ENCODE results near the gene RPE65. TPM values are rescaled to one million over a fixed set of nuclear protein-coding genes. Genes with fewer than 3 reads are reported as not detected.

RPE65 gene
- total and polyA plus RNA-seq, 2 of the 8 experiments (the other 6 are each of a cell fraction or from before 2014, with no cell fraction given): not detected

- Histone ChIP-seq H2BK5ac (ENCODE audit: low read depth, low read length) (no peak overlapping the region), H3K79me2 (ENCODE audit: control insufficient read depth in 1 of 2, insufficient read depth in 2 of 2, low read length in 2 of 2) (no peaks in the 10 kb centered on the region), H2BK15ac (ENCODE audit: low read length) (no peak overlapping the region), H4K20me1 (replicated peaks in 1 of 2; ENCODE audit: control insufficient read depth in 1 of 2, insufficient read depth in 2 of 2, low read length in 2 of 2) (no peaks in the 10 kb centered on the region), H3K4me1 (replicated peaks in 1 of 4; ENCODE audit: control insufficient read depth in 3 of 4, insufficient read depth in 4 of 4, low read length in 3 of 4) (no peaks in the 10 kb centered on the region), H3K9ac (replicated peaks in 1 of 4; ENCODE audit: extremely low read depth in 1 of 4, low read depth in 3 of 4, low read length in 3 of 4) (no peak overlapping the region), H3K18ac (ENCODE audit: extremely low read depth, low read length) (no peak overlapping the region), H3K27ac (ENCODE audit: low read depth, low read length) (no peak overlapping the region), H3K23me2 (ENCODE audit: low read depth, low read length) (no peaks in the 10 kb centered on the region), H3K36me3 (ENCODE audit: control insufficient read depth in 2 of 4, insufficient read depth in 4 of 4, low read length in 3 of 4) (no peaks in the 10 kb centered on the region), H3K4ac (replicated peaks; ENCODE audit: insufficient read length, low read depth, low read length) (no peak overlapping the region), H4K8ac (ENCODE audit: extremely low read depth, insufficient read depth, low read length) (no peak overlapping the region), H2BK12ac (ENCODE audit: low read depth, low read length) (no peak overlapping the region), H3K4me2 (ENCODE audit: insufficient read depth in 1 of 2, low read depth in 2 of 2, low read length in 2 of 2) (no peak overlapping the region), H3K23ac (ENCODE audit: insufficient read length) (no peak overlapping the region), H2BK20ac (ENCODE audit: low read length) (no peak overlapping the region), H4K91ac (replicated peaks; ENCODE audit: insufficient read length, low read length) (no peak overlapping the region), H3K9me3 (ENCODE audit: insufficient read depth in 2 of 2, low read depth in 1 of 2, low read length in 1 of 2) (peaks cover 0 to 3% of the 10 kb centered on the region in 2 experiments; a peak in 1 of 4 replicates), H2AFZ (ENCODE audit: low read length) (no peak overlapping the region), H4K5ac (ENCODE audit: insufficient read length, low read depth, low read length) (no peak overlapping the region), H2AK5ac (ENCODE audit: low read depth, low read length) (no peak overlapping the region), H3K56ac (replicated peaks; ENCODE audit: insufficient read length, low read depth, low read length) (no peak overlapping the region), H3K79me1 (ENCODE audit: low read depth, low read length) (no peaks in the 10 kb centered on the region), H3K4me3 (ENCODE audit: extremely low read depth in 1 of 4, insufficient read depth in 2 of 4, low read depth in 3 of 4, low read length in 4 of 4) (no peak overlapping the region), H3K27me3 (replicated peaks in 1 of 4; ENCODE audit: control insufficient read depth in 3 of 4, extremely low read depth in 1 of 4, insufficient read depth in 3 of 4, low read length in 3 of 4) (no peaks in the 10 kb centered on the region), H3K14ac (ENCODE audit: insufficient read length) (no peak overlapping the region), H2BK120ac (replicated peaks; ENCODE audit: low read depth, low read length) (no peak overlapping the region)
- WGBS, 2 experiments (ENCODE audit: extremely low coverage in 1 of 2, insufficient coverage in 1 of 2, insufficient read length in 1 of 2, insufficient replicate concordance in 2 of 2, low coverage in 1 of 2, low lambda C conversion rate in 2 of 2, missing lambda C conversion rate in 1 of 2): 94% methylated on average over 2 of the region's 2 CpGs; no CpG with 5 or more reads in 1 of the 2 experiments
- POLR2A ChIA-PET (ENCODE audit: partially characterized antibody): no interaction called here
- FAIRE-seq (no peak), DNase-seq (ENCODE audit: low read depth in 1 of 2, low spot score in 2 of 2) (no peak)
- CTCF ChIA-PET (ENCODE audit: partially characterized antibody): interaction anchor here (0.6 to 1.8 kb wide), 2 partner anchors 12 to 58 kb away, joined by 3 to 4 read pairs; no protein-coding TSS in a partner anchor
- no peak for TF ChIP-seq BCL11A (IDR thresholded peaks at IDR 0.05; ENCODE audit: low read depth in 2 of 2, low read length in 2 of 2)
- no peak for TF ChIP-seq SRF (IDR thresholded peaks at IDR 0.05; ENCODE audit: low read depth, low read length)
- TF ChIP-seq SAP30 (IDR thresholded peaks at IDR 0.05; ENCODE audit: insufficient read depth, insufficient replicate concordance, low read length): no peak
- no peak for TF ChIP-seq POU5F1 (IDR thresholded peaks at IDR 0.05; ENCODE audit: low read depth, low read length)
- TF ChIP-seq TEAD4 (IDR thresholded peaks at IDR 0.05; ENCODE audit: low read depth, low read length): no peak
- no peak for TF ChIP-seq TBP (IDR thresholded peaks at IDR 0.05; ENCODE audit: low read depth, low read length)
- no peak for TF ChIP-seq CBX8 (IDR thresholded peaks at IDR 0.05; ENCODE audit: borderline replicate concordance, low read depth, low read length)
- no peak for TF ChIP-seq RXRA (IDR thresholded peaks at IDR 0.05; ENCODE audit: insufficient read depth, low read depth, low read length)
- no peak for TF ChIP-seq BACH1 (IDR thresholded peaks at IDR 0.05; ENCODE audit: low read length)
- no peak for TF ChIP-seq ASH2L (IDR thresholded peaks at IDR 0.05; ENCODE audit: low read length)
- no peak for TF ChIP-seq MAX (IDR thresholded peaks at IDR 0.05)
- no peak for TF ChIP-seq NRF1 (IDR thresholded peaks at IDR 0.05; ENCODE audit: low read depth, low read length)
- TF ChIP-seq FOSL1 (IDR thresholded peaks at IDR 0.05; ENCODE audit: insufficient read depth, low read depth, low read length): no peak
- no peak for TF ChIP-seq GTF2F1 (IDR thresholded peaks at IDR 0.05; ENCODE audit: borderline replicate concordance, low read depth, low read length)
Measured at GRCh38 chr1:68384872-68385411, 64.8 kb downstream of the RPE65 start.

All from H1 (cell line).